Neural cell (in vitro differentiated cells): Measurements from ENCODE around the gene UTS2. TPM values are rescaled to one million over a fixed set of nuclear protein-coding genes. Genes with fewer than 3 reads are reported as not detected.

Experiments used
- H2AFZ ChIP-seq: fragments of 200-600, 300-800 bp; sonication (generic), shearing (Covaris generic); 2 replicates; pipeline ENCODE4 v1.6.0; 2014; ENCODE audit warnings: low read depth, mild to moderate bottlenecking, antibody characterized with exemption, low read length, moderate library complexity
- H3F3A ChIP-seq: fragments of 200-600 bp; shearing (Covaris generic); 2 replicates; pipeline ENCODE4 v1.6.1; 2016; ENCODE audit warnings: mild to moderate bottlenecking, moderate library complexity, mixed read lengths, antibody characterized with exemption, low read length; ENCODE audit not compliant: insufficient read depth, poor library complexity, severe bottlenecking
- H3K27ac ChIP-seq: fragments of 200-600, 300-800 bp; sonication (generic), shearing (Covaris generic); 2 replicates; pipeline ENCODE4 v1.5.1; 2014; ENCODE audit warnings: mild to moderate bottlenecking, low read length, moderate library complexity
- H3K27me3 ChIP-seq: fragments of 300-800, 200-600 bp; sonication (generic), shearing (Covaris generic); 2 replicates; pipeline ENCODE4 v1.6.0; 2014; ENCODE audit warnings: mild to moderate bottlenecking, low read depth, low read length, moderate library complexity; ENCODE audit not compliant: insufficient read depth
- H3K36me3 ChIP-seq: fragments of 300-800, 200-600 bp; sonication (generic), shearing (Covaris generic); 2 replicates; pipeline ENCODE4 v1.5.1; 2014; ENCODE audit warnings: mild to moderate bottlenecking, antibody characterized with exemption, low read length, moderate library complexity; ENCODE audit not compliant: insufficient read depth
- H3K4me2 ChIP-seq: fragments of 300-800, 200-600 bp; sonication (generic), shearing (Covaris generic); 2 replicates; pipeline ENCODE4 v1.6.0; 2014; ENCODE audit warnings: mild to moderate bottlenecking, low read length
- H3K4me3 ChIP-seq: fragments of 300-800, 200-600 bp; sonication (generic), shearing (Covaris generic); 2 replicates; pipeline ENCODE4 v1.5.1; 2014; ENCODE audit warnings: mild to moderate bottlenecking, low read length, moderate library complexity
- H3K79me2 ChIP-seq: fragments of 200-600 bp; shearing (Covaris generic); replicated peaks from 2 replicates; pipeline ENCODE4 v1.6.0; 2014; ENCODE audit warnings: mild to moderate bottlenecking, low read length, moderate library complexity; ENCODE audit not compliant: insufficient read depth
- H3K9ac ChIP-seq: fragments of 300-800, 200-600 bp; sonication (generic), shearing (Covaris generic); 2 replicates; pipeline ENCODE4 v1.6.1; 2016; ENCODE audit warnings: mild to moderate bottlenecking, low read length, mixed read lengths
- H3K9me2 ChIP-seq: fragments of 200-600 bp; shearing (Covaris generic); 2 replicates; pipeline ENCODE4 v1.6.1; 2016; ENCODE audit warnings: mild to moderate bottlenecking, low read length, mixed read lengths; ENCODE audit not compliant: insufficient read depth
- H3K9me3 ChIP-seq: fragments of 200-600, 300-800 bp; sonication (generic), shearing (Covaris generic); 2 replicates; pipeline ENCODE4 v1.6.1; 2016; ENCODE audit warnings: mild to moderate bottlenecking, mixed run types, low read length, moderate library complexity, mixed read lengths
- H4K20me1 ChIP-seq: fragments of 200-600 bp; shearing (Covaris generic); 2 replicates; pipeline ENCODE4 v1.6.1; 2016; ENCODE audit warnings: mild to moderate bottlenecking, mixed run types; ENCODE audit not compliant: insufficient read depth
- CTCF ChIP-seq: fragments of 450-650 bp; IDR thresholded peaks from 2 replicates; pipeline ENCODE4 v1.5.1; 2014; ENCODE audit warnings: antibody characterized with exemption, mild to moderate bottlenecking, moderate library complexity; ENCODE audit not compliant: poor library complexity, severe bottlenecking
- EP300 ChIP-seq: fragments of 450-650 bp; conservative IDR thresholded peaks from 2 replicates; pipeline ENCODE4 v1.6.1; 2014; ENCODE audit warnings: antibody characterized with exemption, mild to moderate bottlenecking, moderate library complexity; ENCODE audit not compliant: poor library complexity, severe bottlenecking
- EZH2 ChIP-seq: fragments of 200-600, 300-800 bp; shearing (Covaris generic), sonication (generic); IDR thresholded peaks from 2 replicates; pipeline ENCODE4 v1.6.1; 2014; ENCODE audit warnings: antibody characterized with exemption, low read length, borderline replicate concordance, mild to moderate bottlenecking; ENCODE audit not compliant: insufficient read depth, poor library complexity, severe bottlenecking
- MXI1 ChIP-seq: fragments of 450-650 bp; conservative IDR thresholded peaks from 2 replicates; pipeline ENCODE4 v1.6.1; 2014; ENCODE audit warnings: antibody characterized with exemption, mild to moderate bottlenecking; ENCODE audit not compliant: poor library complexity, severe bottlenecking
- POLR2AphosphoS5 ChIP-seq: IDR thresholded peaks from 2 replicates; pipeline ENCODE4 v1.6.1; 2012
- RAD21 ChIP-seq: fragments of 450-650 bp; conservative IDR thresholded peaks from 2 replicates; pipeline ENCODE4 v1.6.1; 2014; ENCODE audit warnings: antibody characterized with exemption, mild to moderate bottlenecking, moderate library complexity
- REST ChIP-seq: IDR thresholded peaks from 2 replicates; pipeline ENCODE4 v1.6.1; 2012; ENCODE audit warnings: borderline replicate concordance
- SMC3 ChIP-seq: fragments of 450-650 bp; conservative IDR thresholded peaks from 2 replicates; pipeline ENCODE4 v1.6.1; 2014; ENCODE audit warnings: antibody characterized with exemption, mild to moderate bottlenecking, moderate library complexity; ENCODE audit not compliant: poor library complexity
- TAF1 ChIP-seq: IDR thresholded peaks from 2 replicates; pipeline ENCODE4 v1.6.1; 2012; ENCODE audit warnings: low read depth
- polyA plus RNA-seq: library from polyadenylated mRNA; depleted of rRNA; stranded (reverse); fragments of >200 nt; gene quantifications from 2 replicates; pipeline ENCODE4 v1.2.3, GENCODE V29; 2014

UTS2 gene
- polyA plus RNA-seq, 1 donor from 2014 or later: 2.4 TPM

GRCh38 chr1:7885513-7886404 lies 32.9 kb upstream of the UTS2 start:
- no peaks in the 10 kb centered on the region for H3K9me3 ChIP-seq
- H3K79me2 ChIP-seq: no peaks in the 10 kb centered on the region

GRCh38 chr1:7884757-7885156 lies 31.9 kb upstream of the UTS2 start:
- H3K36me3 ChIP-seq: no peaks in the 10 kb centered on the region
- H3K4me2 ChIP-seq: no peak overlapping the region
- no peaks in the 10 kb centered on the region for H3K9me2 ChIP-seq
- TF ChIP-seq REST: no peak
- TF ChIP-seq MXI1: no peak
- no peak for TF ChIP-seq RAD21
- no peak for TF ChIP-seq CTCF
- no peak for TF ChIP-seq EZH2
- no peak for TF ChIP-seq TAF1
- TF ChIP-seq POLR2AphosphoS5: no peak
- TF ChIP-seq SMC3: no peak
- no peak for TF ChIP-seq EP300
- no peak overlapping the region for H3K4me3 ChIP-seq
- no peaks in the 10 kb centered on the region for H3F3A ChIP-seq
- no peaks in the 10 kb centered on the region for H3K79me2 ChIP-seq
- no peak overlapping the region for H2AFZ ChIP-seq
- no peaks in the 10 kb centered on the region for H3K27me3 ChIP-seq
- no peaks in the 10 kb centered on the region for H4K20me1 ChIP-seq
- no peak overlapping the region for H3K9ac ChIP-seq
- H3K9me3 ChIP-seq: no peaks in the 10 kb centered on the region
- no peak overlapping the region for H3K27ac ChIP-seq

More at GRCh38 chr1:7885513-7886404, 32.9 kb upstream of the UTS2 start:
- Histone ChIP-seq H3K27ac (no peak overlapping the region), H3K4me2 (no peak overlapping the region), H4K20me1 (no peaks in the 10 kb centered on the region), H3K27me3 (no peaks in the 10 kb centered on the region), H3K36me3 (no peaks in the 10 kb centered on the region), H3F3A (no peaks in the 10 kb centered on the region), H3K4me3 (no peak overlapping the region), H2AFZ (no peak overlapping the region), H3K9ac (no peak overlapping the region), H3K9me2 (no peaks in the 10 kb centered on the region)
- TF ChIP-seq POLR2AphosphoS5: no peak
